ENCODE measurements around the gene GPATCH1. TPM values are rescaled to one million over a fixed set of nuclear protein-coding genes. Genes with fewer than 3 reads are reported as not detected.

Gene GPATCH1
- total RNA-seq, 2 experiments from 2014 or later = 9.8 to 10.7 TPM

DNA sequence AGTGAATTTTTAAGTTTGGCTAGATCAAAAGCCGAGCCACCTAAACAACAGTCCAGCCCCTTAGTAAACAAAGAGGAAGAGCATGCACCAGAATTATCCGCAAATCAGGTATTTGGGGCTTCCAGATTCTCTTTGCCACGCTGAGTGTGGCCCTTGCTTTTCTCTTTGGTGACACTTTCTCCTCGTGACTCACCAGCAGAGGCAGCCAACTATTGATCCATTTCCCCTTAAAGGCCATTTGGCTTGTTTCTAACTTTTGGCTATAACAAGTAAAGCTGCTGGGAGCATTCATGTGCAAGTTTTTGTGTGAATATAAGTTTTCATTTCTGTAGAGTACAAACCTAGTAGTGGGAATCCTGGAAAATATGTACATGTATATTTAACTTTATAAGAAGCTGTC lies 33.3 kb downstream of the GPATCH1 start:
- POLR2A ChIA-PET = no interaction called here
- no peak for DNase-seq (ENCODE audit: low spot score)
- Histone ChIP-seq H4K20me1 (ENCODE audit: insufficient read depth, low read length) (no peaks in the 10 kb centered on the region), H3K4me2 (ENCODE audit: low read length) (no peak overlapping the region), H3K9me2 (ENCODE audit: insufficient read depth, low read length) (no peaks in the 10 kb centered on the region), H3K4me1 (ENCODE audit: insufficient read depth, low read length, poor library complexity, severe bottlenecking) (no peaks in the 10 kb centered on the region), H3K4me3 (ENCODE audit: low read depth, low read length, poor library complexity, severe bottlenecking) (no peak overlapping the region), H3K36me3 (ENCODE audit: insufficient read depth, low read length) (peaks cover 76% of the 10 kb centered on the region), H3K9me3 (ENCODE audit: low read length) (no peaks in the 10 kb centered on the region), H3K79me2 (ENCODE audit: insufficient read depth, low read depth, low read length) (no peaks in the 10 kb centered on the region), H3K27ac (ENCODE audit: low read depth, low read length, poor library complexity, severe bottlenecking) (no peak overlapping the region), H2AFZ (ENCODE audit: low read length) (no peak overlapping the region)
- BruUV-seq (replicated peaks) = no TSS peak
- CTCF ChIA-PET (ENCODE audit: unreplicated experiment) = no interaction called here
- intact Hi-C loops (cut with micrococcal nuclease; ENCODE audit: unreplicated experiment) = no loop called here
- TF ChIP-seq EZH2phosphoT487 (IDR thresholded peaks at IDR 0.05; ENCODE audit: borderline replicate concordance, low read depth, low read length) (no peak), CTCF (conservative IDR thresholded peaks at IDR 0.05; ENCODE audit: low read length) (no peak)

GRCh38 chr19:33117501-33117900 lies 36.5 kb downstream of the GPATCH1 start:
- intact Hi-C loops (cut with micrococcal nuclease; ENCODE audit: unreplicated experiment) = no loop called here
- no peak overlapping the region for H3K27ac ChIP-seq (ENCODE audit: low read depth, low read length, poor library complexity, severe bottlenecking)
- H4K20me1 ChIP-seq (ENCODE audit: insufficient read depth, low read length) = no peaks in the 10 kb centered on the region
- H3K4me1 ChIP-seq (ENCODE audit: insufficient read depth, low read length, poor library complexity, severe bottlenecking) = no peaks in the 10 kb centered on the region
- no peaks in the 10 kb centered on the region for H3K79me2 ChIP-seq (ENCODE audit: insufficient read depth, low read depth, low read length)
- ChIA-PET CTCF (ENCODE audit: unreplicated experiment) (no interaction called here), POLR2A (no interaction called here)
- no peak overlapping the region for H2AFZ ChIP-seq (ENCODE audit: low read length)
- BruUV-seq (replicated peaks) = no TSS peak
- H3K4me2 ChIP-seq (ENCODE audit: low read length) = no peak overlapping the region
- no peak for TF ChIP-seq CTCF (conservative IDR thresholded peaks at IDR 0.05; ENCODE audit: low read length)
- no peak for TF ChIP-seq EZH2phosphoT487 (IDR thresholded peaks at IDR 0.05; ENCODE audit: borderline replicate concordance, low read depth, low read length)
- H3K36me3 ChIP-seq (ENCODE audit: insufficient read depth, low read length) = peaks cover 67% of the 10 kb centered on the region
- H3K9me2 ChIP-seq (ENCODE audit: insufficient read depth, low read length) = no peaks in the 10 kb centered on the region
- no peak for DNase-seq (ENCODE audit: low spot score)
- H3K4me3 ChIP-seq (ENCODE audit: low read depth, low read length, poor library complexity, severe bottlenecking) = no peak overlapping the region
- no peaks in the 10 kb centered on the region for H3K9me3 ChIP-seq (ENCODE audit: low read length)

DNA sequence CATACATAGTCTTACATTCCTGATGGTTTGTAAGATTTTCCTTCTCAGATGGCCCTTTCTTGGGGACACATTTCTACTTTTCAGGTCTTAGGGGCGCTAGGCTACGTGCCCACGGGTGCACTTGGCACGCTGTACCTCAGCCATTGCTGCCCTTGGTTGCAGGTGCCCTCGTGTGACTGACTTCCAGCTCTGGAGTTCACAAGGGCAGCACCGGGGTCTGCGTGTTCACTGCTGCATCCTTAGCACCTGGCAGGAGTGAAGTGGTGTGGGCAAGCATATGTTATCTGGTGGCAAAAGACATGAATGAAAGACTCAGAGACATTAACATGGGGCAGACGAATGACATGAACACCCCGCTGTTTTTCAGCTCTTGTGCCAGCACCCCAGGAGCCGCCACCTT lies 37.7 kb downstream of the GPATCH1 start:
- no TSS peak for BruUV-seq (replicated peaks)
- Histone ChIP-seq H3K27ac (ENCODE audit: low read depth, low read length, poor library complexity, severe bottlenecking) (no peak overlapping the region), H3K9me3 (ENCODE audit: low read length) (no peaks in the 10 kb centered on the region), H3K36me3 (ENCODE audit: insufficient read depth, low read length) (peaks cover 55% of the 10 kb centered on the region), H4K20me1 (ENCODE audit: insufficient read depth, low read length) (no peaks in the 10 kb centered on the region), H3K79me2 (ENCODE audit: insufficient read depth, low read depth, low read length) (no peaks in the 10 kb centered on the region), H3K4me1 (ENCODE audit: insufficient read depth, low read length, poor library complexity, severe bottlenecking) (no peaks in the 10 kb centered on the region), H2AFZ (ENCODE audit: low read length) (no peak overlapping the region), H3K4me3 (ENCODE audit: low read depth, low read length, poor library complexity, severe bottlenecking) (no peak overlapping the region), H3K4me2 (ENCODE audit: low read length) (no peak overlapping the region), H3K9me2 (ENCODE audit: insufficient read depth, low read length) (no peaks in the 10 kb centered on the region)
- POLR2A ChIA-PET = no interaction called here
- TF ChIP-seq CTCF (conservative IDR thresholded peaks at IDR 0.05; ENCODE audit: low read length) (no peak), EZH2phosphoT487 (IDR thresholded peaks at IDR 0.05; ENCODE audit: borderline replicate concordance, low read depth, low read length) (no peak)
- CTCF ChIA-PET (ENCODE audit: unreplicated experiment) = no interaction called here
- no peak for DNase-seq (ENCODE audit: low spot score)
- intact Hi-C loops (cut with micrococcal nuclease; ENCODE audit: unreplicated experiment) = loop anchor here (1.0 kb wide), 1 partner anchor 142 kb away; no protein-coding TSS in a partner anchor

Measured in OCI-LY7 (cell line).